Measurements from ENCODE around the gene RHEB. TPM values are rescaled to one million over a fixed set of nuclear protein-coding genes. Genes with fewer than 3 reads are reported as not detected.
A peak's percentile ranks its signal among the peaks of the same experiment; 100 is the strongest.

RHEB gene
- total and polyA plus RNA-seq, 2 of the 13 experiments (the other 11 are each of a cell fraction or from before 2014, with no cell fraction given): 55.0 to 77.6 TPM

GRCh38 chr7:151559557-151560183, 40.0 kb upstream of the RHEB start (continued):
- TF ChIP-seq ONECUT2 (CRISPR knock-in tag; IDR thresholded peaks at IDR 0.05) (peak; percentile 84), ZNF691 (CRISPR knock-in tag; IDR thresholded peaks at IDR 0.05; ENCODE audit: borderline replicate concordance, low read depth) (no peak), PRMT3 (CRISPR knock-in tag; IDR thresholded peaks at IDR 0.05; ENCODE audit: borderline replicate concordance, low read depth) (no peak), ZNF678 (CRISPR knock-in tag; IDR thresholded peaks at IDR 0.05) (0 out of 2 replicates have a peak, but pooled peaks have one; percentile 36), ARID5B (CRISPR knock-in tag; IDR thresholded peaks at IDR 0.05) (0 out of 2 replicates have a peak, but pooled peaks have one; percentile 34), PHF8 (CRISPR knock-in tag; IDR thresholded peaks at IDR 0.05) (no peak), EHMT2 (IDR thresholded peaks at IDR 0.05; ENCODE audit: borderline replicate concordance, low read depth, low read length) (no peak), SP2 (CRISPR knock-in tag; IDR thresholded peaks at IDR 0.05) (no peak), NCOA2 (CRISPR knock-in tag; IDR thresholded peaks at IDR 0.05) (no peak), ZNF335 (CRISPR knock-in tag; IDR thresholded peaks at IDR 0.05) (no peak), ZKSCAN8 (CRISPR knock-in tag; IDR thresholded peaks at IDR 0.05; ENCODE audit: borderline replicate concordance) (no peak), BRCA1 (CRISPR knock-in tag; IDR thresholded peaks at IDR 0.05) (no peak), ZFP41 (CRISPR knock-in tag; IDR thresholded peaks at IDR 0.05; ENCODE audit: borderline replicate concordance) (no peak), ZFP36L1 (CRISPR knock-in tag; IDR thresholded peaks at IDR 0.05) (no peak), GTF2F1 (IDR thresholded peaks at IDR 0.05; ENCODE audit: low read length) (no peak), DZIP1 (CRISPR knock-in tag; IDR thresholded peaks at IDR 0.05) (no peak), ZNF446 (CRISPR knock-in tag; IDR thresholded peaks at IDR 0.05) (no peak), THAP8 (CRISPR knock-in tag; IDR thresholded peaks at IDR 0.05; ENCODE audit: borderline replicate concordance) (no peak), ATF7 (IDR thresholded peaks at IDR 0.05) (no peak), ATF7 (CRISPR knock-in tag; IDR thresholded peaks at IDR 0.05) (no peak), MAF1 (CRISPR knock-in tag; IDR thresholded peaks at IDR 0.05; ENCODE audit: borderline replicate concordance) (no peak), HNF4G (IDR thresholded peaks at IDR 0.05; ENCODE audit: borderline replicate concordance, low read depth, low read length) (peak; percentile 63), HNF4G (CRISPR knock-in tag; IDR thresholded peaks at IDR 0.05; ENCODE audit: borderline replicate concordance, low read depth) (no peak), NFYC (CRISPR knock-in tag; IDR thresholded peaks at IDR 0.05) (no peak)

Measured in HepG2 (cell line).